ENCODE data around the gene ATG9B.

The ATG9B gene

DNA sequence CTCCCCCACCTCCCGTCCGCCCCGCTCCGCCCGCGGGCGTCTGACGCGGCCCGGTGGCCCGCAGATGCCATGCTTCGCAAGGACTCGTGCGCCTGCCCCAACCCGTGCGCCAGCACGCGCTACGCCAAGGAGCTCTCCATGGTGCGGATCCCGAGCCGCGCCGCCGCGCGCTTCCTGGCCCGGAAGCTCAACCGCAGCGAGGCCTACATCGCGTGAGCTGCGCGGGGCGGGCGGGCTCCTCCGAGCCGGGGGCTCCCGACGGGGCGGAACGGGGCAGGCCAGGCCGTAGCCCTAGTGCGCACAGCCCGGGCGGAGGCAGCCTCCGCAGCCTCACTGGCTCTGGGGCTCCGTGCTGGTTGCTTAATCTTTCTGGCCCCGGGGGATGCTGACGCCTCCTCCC is 26.8 kb upstream of the ATG9B start:
- no peak overlapping the region for H3K23ac ChIP-seq (ENCODE audit: low read length)
- no CpG with 5 or more reads among the region's 50 CpGs for WGBS (ENCODE audit: extremely low coverage, insufficient coverage, insufficient read length)
- no peaks in the 10 kb centered on the region for H3K79me2 ChIP-seq (ENCODE audit: control insufficient read depth, insufficient read depth, low read length, poor library complexity)
- no peak overlapping the region for H3K27ac ChIP-seq (ENCODE audit: low read depth, low read length)
- no peak overlapping the region for H4K8ac ChIP-seq (ENCODE audit: low read depth, low read length)
- no peak overlapping the region for H3K4ac ChIP-seq (ENCODE audit: low read depth, low read length)
- no peak overlapping the region for H3K4me3 ChIP-seq (ENCODE audit: low read depth, low read length)
- no peak overlapping the region for H2AFZ ChIP-seq (ENCODE audit: insufficient read depth, low read length, poor library complexity)
- no peak overlapping the region for H2AK5ac ChIP-seq (ENCODE audit: low read length)
- peaks cover 4% of the 10 kb centered on the region in 2 experiments for H3K36me3 ChIP-seq (ENCODE audit: control insufficient read depth in 1 of 2, insufficient read depth in 2 of 2, low read length in 2 of 2)
- no peak overlapping the region for H3K14ac ChIP-seq (ENCODE audit: low read length)
- peaks cover 2 to 6% of the 10 kb centered on the region in 2 experiments for H3K4me1 ChIP-seq (ENCODE audit: control insufficient read depth in 1 of 2, insufficient read depth in 2 of 2, low read length in 2 of 2)
- no peak overlapping the region for H2BK5ac ChIP-seq (ENCODE audit: low read depth, low read length, poor library complexity)
- no peaks in the 10 kb centered on the region for H3K79me1 ChIP-seq (ENCODE audit: low read length)
- no peak overlapping the region for H4K91ac ChIP-seq (ENCODE audit: low read depth, low read length)
- no peak overlapping the region for H4K12ac ChIP-seq (ENCODE audit: low read depth, low read length)
- H3K9me3 ChIP-seq (ENCODE audit: insufficient read depth, low read depth, low read length), result peaks cover 6% of the 10 kb centered on the region
- no peak overlapping the region for H2BK12ac ChIP-seq (ENCODE audit: low read length)
- H3K27me3 ChIP-seq (ENCODE audit: insufficient read depth, low read length), result peaks cover 8% of the 10 kb centered on the region
- H2BK120ac ChIP-seq (ENCODE audit: insufficient read depth, low read length, poor library complexity), result no peak overlapping the region
- peak; percentile 74 to 89 for DNase-seq
- peak overlapping the region; percentile 40 for H3K4me2 ChIP-seq (ENCODE audit: low read length)
- H3K18ac ChIP-seq (ENCODE audit: low read length), result no peak overlapping the region
- no peak overlapping the region for H3K9ac ChIP-seq (ENCODE audit: low read length)

DNA sequence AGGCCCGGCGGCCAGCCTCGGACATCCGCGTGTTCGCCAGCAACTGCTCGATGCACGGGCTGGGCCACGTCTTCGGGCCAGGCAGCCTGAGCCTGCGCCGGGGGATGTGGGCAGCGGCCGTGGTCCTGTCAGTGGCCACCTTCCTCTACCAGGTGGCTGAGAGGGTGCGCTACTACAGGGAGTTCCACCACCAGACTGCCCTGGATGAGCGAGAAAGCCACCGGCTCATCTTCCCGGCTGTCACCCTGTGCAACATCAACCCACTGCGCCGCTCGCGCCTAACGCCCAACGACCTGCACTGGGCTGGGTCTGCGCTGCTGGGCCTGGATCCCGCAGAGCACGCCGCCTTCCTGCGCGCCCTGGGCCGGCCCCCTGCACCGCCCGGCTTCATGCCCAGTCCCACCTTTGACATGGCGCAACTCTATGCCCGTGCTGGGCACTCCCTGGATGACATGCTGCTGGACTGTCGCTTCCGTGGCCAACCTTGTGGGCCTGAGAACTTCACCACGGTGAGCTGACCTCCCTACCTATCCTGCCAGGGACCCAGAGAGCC is 24.7 kb upstream of the ATG9B start:
- H2AK5ac ChIP-seq (ENCODE audit: low read length), result no peak overlapping the region
- peaks cover 8% of the 10 kb centered on the region for H3K27me3 ChIP-seq (ENCODE audit: insufficient read depth, low read length)
- peaks cover 2 to 6% of the 10 kb centered on the region in 2 experiments for H3K4me1 ChIP-seq (ENCODE audit: control insufficient read depth in 1 of 2, insufficient read depth in 2 of 2, low read length in 2 of 2)
- peaks cover 15 to 20% of the 10 kb centered on the region in 2 experiments for H3K36me3 ChIP-seq (ENCODE audit: control insufficient read depth in 1 of 2, insufficient read depth in 2 of 2, low read length in 2 of 2)
- H4K91ac ChIP-seq (ENCODE audit: low read depth, low read length), result no peak overlapping the region
- peaks cover 6% of the 10 kb centered on the region for H3K9me3 ChIP-seq (ENCODE audit: insufficient read depth, low read depth, low read length)
- no peaks in the 10 kb centered on the region for H3K79me2 ChIP-seq (ENCODE audit: control insufficient read depth, insufficient read depth, low read length, poor library complexity)
- no peak overlapping the region for H2AFZ ChIP-seq (ENCODE audit: insufficient read depth, low read length, poor library complexity)
- no peak overlapping the region for H3K4ac ChIP-seq (ENCODE audit: low read depth, low read length)
- no peak overlapping the region for H4K8ac ChIP-seq (ENCODE audit: low read depth, low read length)
- no peak overlapping the region for H3K18ac ChIP-seq (ENCODE audit: low read length)
- no peak overlapping the region for H4K12ac ChIP-seq (ENCODE audit: low read depth, low read length)
- H2BK120ac ChIP-seq (ENCODE audit: insufficient read depth, low read length, poor library complexity), result no peak overlapping the region
- no peak overlapping the region for H3K14ac ChIP-seq (ENCODE audit: low read length)
- H3K4me2 ChIP-seq (ENCODE audit: low read length), result no peak overlapping the region
- H3K27ac ChIP-seq (ENCODE audit: low read depth, low read length), result no peak overlapping the region
- H3K23ac ChIP-seq (ENCODE audit: low read length), result no peak overlapping the region
- H3K79me1 ChIP-seq (ENCODE audit: low read length), result no peaks in the 10 kb centered on the region
- H2BK12ac ChIP-seq (ENCODE audit: low read length), result no peak overlapping the region
- no peak for DNase-seq
- WGBS (ENCODE audit: extremely low coverage, insufficient coverage, insufficient read length), result no CpG with 5 or more reads among the region's 38 CpGs
- no peak overlapping the region for H3K9ac ChIP-seq (ENCODE audit: low read length)
- H3K4me3 ChIP-seq (ENCODE audit: low read depth, low read length), result no peak overlapping the region
- H2BK5ac ChIP-seq (ENCODE audit: low read depth, low read length, poor library complexity), result no peak overlapping the region

DNA sequence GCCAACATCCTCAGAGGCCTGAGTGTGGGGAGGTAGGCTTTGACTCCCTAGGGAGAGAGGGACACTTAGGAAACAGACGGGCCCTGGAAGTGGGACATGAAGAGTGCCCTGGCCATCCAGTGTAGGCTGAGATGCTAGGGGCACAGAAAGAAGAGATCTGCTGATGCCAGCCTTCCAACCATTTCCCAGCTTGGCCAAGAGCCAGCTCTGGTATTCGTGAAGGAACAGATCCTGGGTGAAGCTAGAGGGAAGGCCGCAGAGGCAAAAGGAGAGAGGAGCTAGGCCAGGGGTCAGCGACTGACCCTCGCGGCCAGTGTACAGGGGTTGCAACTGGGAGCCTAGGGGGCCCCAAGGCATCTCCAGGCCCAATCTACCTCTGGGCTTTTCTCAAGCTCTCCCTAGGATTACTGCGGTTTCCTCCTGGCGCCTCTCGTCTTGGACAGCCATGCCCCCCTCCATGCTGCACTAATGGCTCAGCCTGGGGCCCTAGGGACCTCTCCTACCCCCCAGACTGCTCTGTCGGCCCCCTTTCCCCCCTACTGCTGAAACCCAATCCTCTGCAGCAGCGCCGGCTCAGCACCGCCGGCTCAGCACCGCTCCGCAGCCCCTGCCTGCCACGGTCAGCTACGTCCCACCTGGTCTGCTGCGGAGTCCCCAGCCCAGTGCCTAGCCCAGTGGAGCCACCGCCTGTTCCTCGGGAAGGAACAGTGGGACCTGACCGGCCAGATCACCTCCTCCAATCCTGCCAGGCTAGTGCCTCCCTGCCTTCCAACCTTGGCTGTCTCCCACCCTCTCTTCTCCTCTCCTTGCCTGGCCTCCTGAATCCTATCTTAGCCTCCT is 23.9 kb upstream of the ATG9B start, which contains the start of gene ASIC3:
TSS of gene ASIC3 (plus strand) at position 556 of the 840 bp plus-strand sequence. CDS start 355 bp downstream, outside the sequence.
- H2BK12ac ChIP-seq (ENCODE audit: low read length), result no peak within 1 kb of the TSS
- H3K18ac ChIP-seq (ENCODE audit: low read length), result no peak within 1 kb of the TSS
- no peak within 1 kb of the TSS for H4K91ac ChIP-seq (ENCODE audit: low read depth, low read length)
- no peak within 1 kb of the TSS for H3K14ac ChIP-seq (ENCODE audit: low read length)
- H4K8ac ChIP-seq (ENCODE audit: low read depth, low read length), result no peak within 1 kb of the TSS
- no peak within 1 kb of the TSS for H3K4me3 ChIP-seq (ENCODE audit: low read depth, low read length)
- no peak within 1 kb of the TSS for H3K23ac ChIP-seq (ENCODE audit: low read length)
- peaks cover 6% of the 10 kb centered on the region for H3K9me3 ChIP-seq (ENCODE audit: insufficient read depth, low read depth, low read length)
- H3K36me3 ChIP-seq (ENCODE audit: control insufficient read depth in 1 of 2, insufficient read depth in 2 of 2, low read length in 2 of 2), result peaks cover 16 to 20% of the 10 kb centered on the region in 2 experiments
- no peak within 1 kb of the TSS for H2BK120ac ChIP-seq (ENCODE audit: insufficient read depth, low read length, poor library complexity)
- H2BK5ac ChIP-seq (ENCODE audit: low read depth, low read length, poor library complexity), result no peak within 1 kb of the TSS
- peaks cover 8% of the 10 kb centered on the region for H3K27me3 ChIP-seq (ENCODE audit: insufficient read depth, low read length)
- WGBS (ENCODE audit: extremely low coverage, insufficient coverage, insufficient read length), result no CpG with 5 or more reads among the region's 22 CpGs
- DNase-seq, result no peak
- H2AK5ac ChIP-seq (ENCODE audit: low read length), result no peak within 1 kb of the TSS
- H3K27ac ChIP-seq (ENCODE audit: low read depth, low read length), result no peak within 1 kb of the TSS
- H3K4ac ChIP-seq (ENCODE audit: low read depth, low read length), result no peak within 1 kb of the TSS
- H3K4me1 ChIP-seq (ENCODE audit: control insufficient read depth in 1 of 2, insufficient read depth in 2 of 2, low read length in 2 of 2), result peaks cover 2 to 6% of the 10 kb centered on the region in 2 experiments
- H3K79me2 ChIP-seq (ENCODE audit: control insufficient read depth, insufficient read depth, low read length, poor library complexity), result no peaks in the 10 kb centered on the region
- H2AFZ ChIP-seq (ENCODE audit: insufficient read depth, low read length, poor library complexity), result no peak within 1 kb of the TSS
- H4K12ac ChIP-seq (ENCODE audit: low read depth, low read length), result no peak within 1 kb of the TSS
- no peaks in the 10 kb centered on the region for H3K79me1 ChIP-seq (ENCODE audit: low read length)
- no peak within 1 kb of the TSS for H3K9ac ChIP-seq (ENCODE audit: low read length)
- H3K4me2 ChIP-seq (ENCODE audit: low read length), result no peak within 1 kb of the TSS

DNA sequence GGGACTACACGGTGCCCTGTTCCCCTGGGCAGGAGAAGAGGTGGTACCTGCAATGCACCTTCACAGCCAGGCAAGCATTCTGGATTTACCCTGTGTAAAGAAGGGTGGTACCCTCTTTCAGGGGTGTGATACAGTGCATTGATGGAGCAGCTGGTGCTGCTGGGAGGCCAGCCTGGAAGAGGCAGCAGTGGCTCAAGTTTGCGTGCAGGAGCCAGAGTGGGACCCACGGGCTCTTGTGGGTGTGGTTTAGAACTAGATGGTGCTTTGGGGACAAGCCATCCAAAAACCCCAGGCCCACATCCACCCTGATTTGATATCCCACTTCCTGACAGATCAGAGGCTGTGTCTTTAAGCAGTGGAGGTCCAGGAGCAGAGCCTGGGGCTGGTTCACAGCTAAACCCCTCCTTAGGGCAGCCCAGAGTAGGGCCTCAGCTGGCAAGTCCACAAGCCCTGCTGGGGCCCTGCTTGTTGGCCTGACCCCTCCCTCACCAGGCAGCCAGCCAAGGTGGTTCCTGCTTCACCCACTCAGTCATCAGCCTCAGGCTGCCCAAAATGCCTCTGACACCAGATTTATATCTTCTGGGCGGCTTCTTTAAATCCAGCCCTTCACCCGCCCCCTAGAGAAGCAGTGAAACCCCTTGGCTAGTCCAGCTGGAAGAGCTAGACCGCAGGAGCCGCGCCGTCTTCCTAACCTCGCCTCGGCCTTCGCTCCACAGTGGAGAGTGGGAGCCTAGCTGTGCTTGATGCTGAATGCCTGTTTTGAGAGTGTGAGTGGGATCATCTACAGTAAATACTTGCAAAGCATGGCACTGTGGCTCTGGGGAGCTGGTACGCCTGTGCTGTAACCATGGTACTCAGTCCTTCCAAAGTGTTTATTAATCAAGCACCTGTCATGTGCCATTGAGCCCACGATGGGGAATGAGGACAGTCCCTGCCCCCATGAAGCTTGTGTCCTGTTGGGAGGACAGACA is 22.6 kb upstream of the ATG9B start:
- Histone ChIP-seq H2AK5ac (ENCODE audit: low read length) (no peak overlapping the region), H3K4ac (ENCODE audit: low read depth, low read length) (no peak overlapping the region)

More for the DNA sequence above, 22.6 kb upstream of the ATG9B start:
- DNase-seq, result no peak
- H3K79me1 ChIP-seq (ENCODE audit: low read length), result no peaks in the 10 kb centered on the region
- no peak overlapping the region for H4K8ac ChIP-seq (ENCODE audit: low read depth, low read length)
- no peak overlapping the region for H3K14ac ChIP-seq (ENCODE audit: low read length)
- no peak overlapping the region for H4K91ac ChIP-seq (ENCODE audit: low read depth, low read length)
- no CpG with 5 or more reads among the region's 14 CpGs for WGBS (ENCODE audit: extremely low coverage, insufficient coverage, insufficient read length)
- H3K27me3 ChIP-seq (ENCODE audit: insufficient read depth, low read length), result peaks cover 8% of the 10 kb centered on the region
- no peak overlapping the region for H3K23ac ChIP-seq (ENCODE audit: low read length)
- no peak overlapping the region for H2BK12ac ChIP-seq (ENCODE audit: low read length)
- H3K4me2 ChIP-seq (ENCODE audit: low read length), result no peak overlapping the region
- no peak overlapping the region for H2BK120ac ChIP-seq (ENCODE audit: insufficient read depth, low read length, poor library complexity)
- no peak overlapping the region for H2BK5ac ChIP-seq (ENCODE audit: low read depth, low read length, poor library complexity)
- H2AFZ ChIP-seq (ENCODE audit: insufficient read depth, low read length, poor library complexity), result no peak overlapping the region
- H3K27ac ChIP-seq (ENCODE audit: low read depth, low read length), result no peak overlapping the region
- H3K79me2 ChIP-seq (ENCODE audit: control insufficient read depth, insufficient read depth, low read length, poor library complexity), result no peaks in the 10 kb centered on the region
- peaks cover 6% of the 10 kb centered on the region for H3K9me3 ChIP-seq (ENCODE audit: insufficient read depth, low read depth, low read length)
- H3K36me3 ChIP-seq (ENCODE audit: control insufficient read depth in 1 of 2, insufficient read depth in 2 of 2, low read length in 2 of 2), result peaks cover 23 to 24% of the 10 kb centered on the region in 2 experiments
- H3K4me1 ChIP-seq (ENCODE audit: control insufficient read depth in 1 of 2, insufficient read depth in 2 of 2, low read length in 2 of 2), result peaks cover 2 to 6% of the 10 kb centered on the region in 2 experiments
- H3K9ac ChIP-seq (ENCODE audit: low read length), result no peak overlapping the region
- H4K12ac ChIP-seq (ENCODE audit: low read depth, low read length), result no peak overlapping the region
- H3K18ac ChIP-seq (ENCODE audit: low read length), result no peak overlapping the region
- no peak overlapping the region for H3K4me3 ChIP-seq (ENCODE audit: low read depth, low read length)
